Activated CD4-positive, CD25-positive, alpha-beta regulatory T cell treated with anti-CD3 and anti-CD28 coated beads, Interleukin-2, amount 50 U/mL, for 72 hours (primary cell): ENCODE data around the gene DHRSX.
"Not testable (repeated sequence)": the region's sequence is repeated elsewhere in the genome, so short reads cannot be mapped to it uniquely, and the experiment has no call there.

Experiments used
- DNase-seq: peaks from one replicate; pipeline ENCODE4 v3.0.0; 2021

DHRSX gene

DNA sequence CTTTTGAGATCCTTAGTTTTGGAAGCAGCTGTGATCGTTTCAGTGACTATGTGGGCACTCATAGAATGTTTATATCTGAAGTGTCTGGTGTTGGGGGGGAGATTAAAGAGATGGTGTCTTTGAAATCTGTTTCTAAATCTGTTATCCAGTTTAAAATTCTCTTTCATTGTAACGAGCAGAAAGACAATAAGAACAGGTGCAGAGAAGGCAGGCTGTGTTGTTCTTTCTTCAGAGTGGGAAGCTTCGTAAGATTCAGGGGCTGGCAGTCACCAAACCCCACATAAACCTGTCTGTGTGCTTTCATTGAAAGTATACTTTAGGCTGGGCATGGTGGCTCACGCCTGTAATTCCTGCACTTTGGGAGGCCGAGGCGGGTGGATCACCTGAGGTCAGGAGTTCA is 16.3 kb upstream of the DHRSX start:
- DNase-seq: no peak

DNA sequence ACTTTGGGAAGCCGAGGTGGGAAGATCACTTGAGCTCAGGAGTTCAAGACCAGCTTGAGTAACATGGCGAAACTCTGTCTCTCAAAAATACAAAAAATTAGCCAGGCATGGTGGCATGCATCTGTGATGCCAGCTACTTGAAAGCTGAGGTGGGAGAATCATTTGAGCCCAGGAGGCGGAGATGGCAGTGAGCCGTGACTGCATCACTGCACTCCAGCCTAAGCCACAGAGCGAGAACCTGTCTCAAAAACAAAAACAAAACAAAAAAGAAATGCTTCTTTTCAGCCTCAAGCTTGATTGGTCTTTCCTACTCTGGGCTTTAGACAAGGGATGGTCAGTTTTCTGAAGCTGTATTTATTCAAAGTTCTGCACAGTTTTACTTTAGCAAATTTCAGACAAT is 15.8 kb upstream of the DHRSX start:
- no peak for DNase-seq

DNA sequence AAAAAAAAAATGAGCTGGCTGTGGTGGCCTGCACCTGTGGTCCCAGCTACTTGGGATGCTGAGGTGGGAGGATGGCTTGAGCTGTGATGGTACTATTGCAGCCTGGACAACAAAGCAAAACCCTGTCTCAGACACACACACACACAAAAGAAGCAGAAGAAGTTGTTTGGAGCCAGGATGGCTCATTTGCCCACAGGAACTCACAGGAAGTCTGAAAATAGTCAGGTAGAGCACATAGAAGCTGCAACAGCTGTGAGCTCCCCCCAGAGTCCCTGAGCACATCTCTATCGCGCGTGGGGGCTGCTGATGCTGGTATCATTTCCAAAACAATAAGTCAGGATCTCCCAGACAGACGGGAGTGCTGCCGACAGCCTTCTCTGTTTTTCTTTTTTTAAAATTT is 13.4 kb upstream of the DHRSX start:
- DNase-seq: no peak

DNA sequence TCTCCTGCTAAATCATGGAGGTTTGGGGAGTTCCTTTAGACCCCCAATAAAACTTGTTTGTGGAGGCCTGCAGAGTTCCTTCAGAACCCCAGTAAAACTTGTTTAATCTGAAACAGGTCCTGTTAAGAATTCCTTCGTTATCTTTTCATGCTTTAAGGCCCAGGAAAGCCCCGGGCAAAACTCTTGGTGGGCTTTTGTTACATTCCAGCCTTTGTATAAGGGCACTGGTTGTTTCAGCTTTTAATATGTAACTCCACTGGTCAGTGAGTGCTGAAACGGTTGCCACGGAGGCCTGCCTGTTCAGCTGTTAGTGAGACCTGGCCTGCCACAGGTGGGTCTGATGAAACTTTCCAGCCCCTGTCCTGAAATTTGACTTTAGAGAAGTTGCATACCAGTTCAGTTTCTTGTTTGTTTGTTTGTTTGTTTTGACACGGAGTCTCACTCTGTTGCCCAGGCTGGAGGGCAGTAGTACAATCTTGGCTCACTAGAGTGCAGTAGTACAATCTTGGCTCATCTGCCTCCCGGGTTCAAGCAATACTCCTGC is 12.4 kb upstream of the DHRSX start:
- no peak for DNase-seq

DNA sequence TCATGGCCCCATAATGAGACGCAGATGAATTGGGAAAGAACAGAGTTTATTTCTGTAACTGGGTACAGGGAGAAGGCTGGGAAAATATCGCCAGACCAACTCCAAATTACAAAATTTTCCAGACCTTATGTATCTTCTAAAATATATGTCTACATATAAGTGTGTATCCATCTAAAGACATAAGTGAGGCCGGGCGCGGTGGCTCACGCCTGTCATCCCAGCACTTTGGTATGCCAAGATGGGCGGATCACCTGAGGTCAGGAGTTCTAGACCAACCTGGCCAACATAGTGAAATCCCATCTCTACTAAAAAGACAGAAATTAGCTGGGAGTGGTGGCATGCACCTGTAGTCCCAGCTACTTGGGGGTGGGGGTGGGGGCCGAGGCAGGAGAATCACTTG is 11.7 kb upstream of the DHRSX start:
- DNase-seq: no peak

DNA sequence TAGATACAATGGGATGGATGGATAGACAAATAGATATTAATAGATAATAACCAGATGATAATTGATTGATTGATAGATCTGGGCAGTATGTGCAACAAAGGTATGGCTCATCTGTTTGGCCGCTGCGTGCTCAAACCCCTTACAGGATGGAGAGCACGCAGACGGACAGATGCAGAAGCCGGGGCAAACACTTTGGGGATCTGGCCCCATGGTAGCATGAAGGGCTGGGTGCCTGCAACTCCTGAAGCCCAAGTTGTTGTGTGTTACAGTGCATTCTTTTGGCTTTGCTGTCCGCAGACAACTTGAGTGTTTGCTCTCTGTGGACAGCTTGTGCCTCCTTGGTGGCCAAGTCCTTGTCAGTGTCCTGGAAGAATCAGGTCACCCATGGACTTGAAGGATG is 10.6 kb upstream of the DHRSX start:
- no peak for DNase-seq

DNA sequence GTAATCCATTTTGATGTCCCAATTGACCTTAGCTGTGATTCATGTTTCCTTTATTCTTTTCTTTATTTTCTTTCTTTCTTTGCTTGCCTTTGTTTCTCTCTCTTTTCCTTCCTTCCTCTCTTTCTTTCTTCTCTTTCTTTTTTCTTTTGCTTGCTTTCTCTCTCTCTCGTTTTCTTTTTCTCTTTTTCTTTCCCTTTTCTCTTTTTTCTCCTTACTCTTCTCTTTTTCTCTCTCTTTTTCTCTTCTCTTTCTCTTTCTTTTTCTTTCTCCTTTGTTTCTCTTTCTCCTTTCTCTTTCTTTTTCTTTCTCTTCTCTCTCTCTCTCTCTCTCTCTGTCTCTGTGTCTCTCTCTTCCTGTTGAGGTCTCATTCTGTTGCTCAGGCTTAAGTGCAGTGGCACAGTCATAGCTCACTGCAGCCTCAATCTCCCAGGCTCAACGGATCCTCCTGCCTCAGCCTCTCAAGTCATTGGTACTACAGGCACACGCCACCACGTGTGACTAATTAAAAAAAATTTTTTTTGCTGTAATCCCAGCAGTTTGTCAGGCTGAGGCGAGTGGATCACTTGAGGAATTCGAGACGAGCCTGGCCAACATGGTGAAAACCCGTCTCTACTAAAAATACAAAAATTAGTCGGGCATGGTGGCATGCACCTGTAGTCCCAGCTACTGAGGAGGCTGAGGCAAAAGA is 8.0 kb upstream of the DHRSX start:
- no peak for DNase-seq

DNA sequence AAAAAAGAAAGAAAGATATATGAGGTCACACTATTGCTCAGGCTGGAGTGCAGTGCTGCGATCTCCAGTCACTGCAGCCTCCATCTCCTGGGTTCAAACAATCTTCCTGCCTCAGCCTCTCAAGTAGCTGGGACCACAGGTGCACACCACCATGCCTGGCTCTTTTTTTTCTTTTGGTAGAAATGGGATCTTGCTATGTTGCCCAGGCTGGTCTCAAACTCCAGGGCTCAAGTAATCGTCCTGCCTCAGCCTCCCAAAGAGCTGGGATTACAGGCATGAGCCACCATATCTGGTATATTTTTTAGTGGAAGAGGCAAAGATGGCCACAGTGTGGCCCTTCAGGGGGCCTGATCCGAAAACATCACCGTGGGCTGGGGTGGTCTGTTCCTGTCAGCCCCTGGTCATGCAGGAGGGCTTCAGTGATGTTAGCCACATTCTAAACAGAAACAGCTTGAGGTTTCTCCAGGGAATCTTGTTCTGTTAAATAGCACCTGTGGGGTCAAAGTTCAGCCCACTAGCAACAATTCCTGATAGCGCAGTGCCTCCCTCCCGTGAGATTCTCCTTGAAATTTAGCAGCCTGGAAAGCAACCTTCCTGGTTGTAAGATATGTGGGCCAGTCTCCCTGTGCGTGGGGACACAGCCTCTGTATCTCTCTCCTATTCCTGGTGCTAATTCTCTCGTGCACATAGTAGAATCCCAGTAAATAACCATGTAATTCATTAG is 7.3 kb upstream of the DHRSX start:
- no peak for DNase-seq

DNA sequence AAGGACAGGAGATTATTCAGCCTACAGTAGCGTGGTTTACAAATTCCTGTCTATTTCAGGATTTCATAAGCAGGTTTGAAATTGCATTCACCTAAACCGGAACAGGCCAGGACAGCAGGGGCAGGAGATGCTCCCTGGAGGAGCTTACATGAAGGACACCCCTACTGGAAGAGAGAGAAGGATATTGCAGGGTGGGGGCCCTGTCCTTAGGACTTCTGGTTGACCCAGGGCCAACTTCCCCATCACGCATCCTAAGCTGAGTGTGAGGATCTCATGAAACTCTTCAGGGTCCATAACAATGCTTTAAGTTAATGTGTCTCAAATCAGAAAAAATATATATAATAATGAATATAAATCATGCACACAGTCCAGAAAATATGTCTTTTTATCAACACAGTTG is 6.4 kb upstream of the DHRSX start:
- DNase-seq: no peak

DNA sequence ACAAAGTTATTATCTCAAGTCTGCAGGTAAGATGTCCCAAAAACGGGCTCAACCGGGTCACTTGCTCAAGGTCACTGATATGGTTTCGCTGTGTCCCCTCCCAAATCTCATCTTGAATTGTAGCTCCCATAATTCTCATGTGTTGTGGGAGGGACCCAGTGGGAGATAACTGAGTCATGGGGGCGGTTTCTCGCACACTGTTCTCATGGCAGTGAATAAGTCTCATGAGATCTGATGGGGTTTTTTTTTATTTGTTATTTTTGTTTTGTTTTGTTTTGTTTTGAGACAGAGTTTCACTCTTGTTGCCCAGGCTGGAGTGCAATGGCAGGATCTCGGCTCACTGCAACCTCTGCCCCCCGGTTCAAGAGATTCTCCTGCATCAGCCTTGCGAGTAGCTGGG is 4.6 kb upstream of the DHRSX start:
- not testable (repeated sequence) for DNase-seq

DNA sequence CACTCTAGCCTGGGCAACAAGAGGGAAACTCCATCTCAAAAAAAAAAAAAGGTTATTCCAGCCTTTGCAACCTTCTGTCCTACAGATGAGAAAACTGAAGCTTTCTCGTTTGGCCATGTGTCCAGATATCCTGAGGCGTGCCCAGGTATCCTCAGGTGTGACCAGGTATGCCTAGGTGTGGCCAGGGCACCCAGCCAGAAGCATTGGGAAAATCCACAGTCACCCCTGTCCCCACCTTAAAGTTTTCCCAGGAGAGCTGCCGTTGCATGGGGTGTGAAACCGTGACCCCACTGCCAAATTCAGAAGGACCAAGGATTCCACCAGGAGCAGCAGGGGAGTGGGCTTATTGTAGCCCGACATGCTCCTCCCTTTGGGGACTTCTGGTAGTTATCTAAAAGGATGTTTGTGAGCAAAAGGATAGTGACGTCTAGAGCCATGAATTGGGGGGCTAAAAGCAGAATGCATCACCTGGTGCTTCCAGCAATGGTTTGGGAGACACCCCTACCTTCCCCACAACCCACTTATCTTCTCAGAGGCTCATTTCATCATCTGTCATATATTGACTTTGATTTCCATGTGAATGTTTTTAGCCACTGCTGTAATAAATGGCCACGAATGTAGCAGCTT is 4.0 kb upstream of the DHRSX start:
- no peak for DNase-seq

DNA sequence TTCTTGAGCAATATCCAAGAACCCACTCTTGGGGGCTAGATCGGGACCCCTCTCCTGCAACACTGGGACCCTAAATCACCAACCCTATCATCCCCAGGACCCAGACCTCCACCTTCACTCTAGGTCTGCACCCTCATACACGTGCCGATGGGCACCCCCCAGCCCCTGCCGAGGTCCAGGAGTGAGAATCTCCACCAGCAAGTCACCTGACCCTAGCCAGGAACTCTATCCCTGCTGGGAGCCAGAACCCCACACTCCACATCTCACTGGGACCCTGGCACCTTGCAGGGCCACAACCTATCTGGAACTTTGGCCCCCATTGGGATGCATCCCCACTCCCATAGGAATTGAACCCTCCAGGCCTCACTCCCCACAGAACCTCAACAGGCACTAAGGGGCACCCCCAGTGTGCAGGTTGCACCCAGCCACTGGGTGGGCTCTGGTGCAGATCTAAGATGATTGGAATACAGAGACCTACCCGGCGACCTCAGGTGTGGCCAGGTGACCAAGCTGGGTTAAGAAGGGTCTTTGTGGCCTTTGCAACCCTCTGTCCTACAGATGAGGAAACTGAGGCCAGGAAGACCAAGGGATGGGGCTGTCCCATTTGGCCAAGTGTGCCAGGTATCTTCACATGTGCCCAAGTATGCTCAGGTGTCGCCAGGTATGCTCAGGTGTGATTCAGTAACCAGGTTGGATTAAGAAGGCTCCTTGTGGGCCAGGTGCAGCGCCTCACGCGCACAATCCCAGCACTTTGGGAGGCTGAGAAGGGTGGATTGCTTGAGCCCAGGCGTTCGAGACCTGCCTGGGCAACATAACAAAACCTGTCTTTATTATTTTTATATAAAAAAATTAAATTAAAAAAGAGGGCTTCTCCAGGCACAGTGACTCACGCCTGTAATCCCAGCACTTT is 3.1 kb upstream of the DHRSX start:
- no peak for DNase-seq

DNA sequence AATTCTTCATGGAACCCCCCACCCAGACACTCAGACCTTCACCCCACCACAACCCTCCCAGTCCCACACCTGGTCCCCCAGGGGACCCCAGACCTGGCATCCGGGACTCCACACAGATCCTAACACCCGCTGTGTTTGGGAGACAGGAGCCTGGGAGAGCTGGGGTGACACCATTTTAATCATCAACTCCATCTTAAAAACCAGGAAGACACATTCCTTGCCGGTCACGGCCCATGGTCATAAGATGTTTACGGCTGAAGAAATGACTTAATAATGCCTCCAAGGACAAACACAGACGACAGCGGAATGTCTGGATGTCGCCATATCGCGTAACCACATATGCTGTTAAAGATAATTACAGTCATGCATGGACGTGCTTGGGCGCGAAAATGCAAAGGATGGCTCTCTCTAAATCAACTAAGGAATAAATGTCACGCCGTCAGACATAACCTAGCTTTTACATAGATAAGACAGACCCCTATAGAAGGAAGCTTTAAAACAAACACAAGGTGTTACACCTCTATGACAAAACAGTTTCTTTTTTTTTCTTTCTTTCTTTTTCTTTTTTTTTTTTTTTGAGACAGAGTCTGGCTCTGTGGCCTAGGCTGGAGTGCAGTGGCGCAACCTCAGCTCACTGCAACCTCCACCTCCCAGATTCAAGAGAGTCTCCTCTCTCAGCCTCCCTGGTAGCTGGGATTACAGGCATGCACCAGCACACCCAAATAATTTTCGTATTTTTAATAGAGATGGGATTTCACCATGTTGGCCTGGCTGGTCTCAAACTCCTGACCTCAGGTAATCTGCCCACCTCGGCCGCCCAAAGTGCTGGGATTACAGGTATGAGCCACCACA is 2.1 kb upstream of the DHRSX start:
- DNase-seq: no peak

DNA sequence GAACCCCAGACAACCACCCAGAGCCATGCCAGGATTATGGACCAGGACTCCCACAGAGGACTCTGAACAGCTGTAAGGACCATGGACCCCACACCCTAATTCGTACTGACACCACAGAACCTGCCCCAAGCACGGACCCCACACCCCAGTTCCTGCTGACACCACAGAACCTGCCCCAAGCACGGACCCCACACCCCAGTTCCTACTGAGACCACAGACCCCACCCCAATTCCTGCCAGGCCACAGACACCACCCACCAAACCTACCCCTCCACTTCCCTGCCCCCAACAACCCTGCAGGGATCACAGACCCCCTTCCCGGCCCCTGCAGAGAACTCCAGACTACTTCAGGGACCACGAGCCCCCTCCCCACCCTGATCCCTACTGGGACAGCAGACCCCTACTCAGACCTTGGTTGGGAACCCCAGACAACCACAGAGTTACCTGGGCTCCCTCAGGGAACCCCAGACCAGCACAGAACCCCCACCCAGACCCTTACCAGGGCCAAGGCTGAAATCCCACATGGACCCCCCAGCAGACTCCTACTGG is 1.4 kb upstream of the DHRSX start:
- DNase-seq: no peak

DNA sequence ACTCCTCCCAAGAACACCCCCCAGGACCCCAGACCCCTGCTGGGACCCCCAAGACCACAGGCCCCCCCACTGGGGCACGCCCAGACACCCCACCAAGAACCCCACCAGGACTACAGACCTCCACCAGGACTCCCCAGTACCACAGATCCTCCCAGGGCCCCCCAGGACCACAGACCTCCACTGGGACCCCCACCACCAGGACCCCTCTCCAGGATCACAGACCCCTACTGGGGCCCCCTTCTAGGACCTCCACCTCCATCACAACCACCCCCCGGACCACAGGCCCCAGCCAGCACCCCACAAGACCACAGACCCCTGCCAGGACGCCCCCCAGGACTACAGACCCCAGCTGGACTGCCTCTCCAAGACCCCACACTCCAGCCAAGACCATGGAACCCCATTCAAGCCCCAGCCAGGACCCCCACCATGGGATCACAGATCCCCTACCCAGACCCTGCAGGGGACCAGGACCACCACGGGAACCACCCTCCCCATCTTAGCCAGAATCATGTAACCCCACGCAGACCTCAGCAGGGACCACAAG is 855 bp upstream of the DHRSX start:
- DNase-seq: no peak

DNA sequence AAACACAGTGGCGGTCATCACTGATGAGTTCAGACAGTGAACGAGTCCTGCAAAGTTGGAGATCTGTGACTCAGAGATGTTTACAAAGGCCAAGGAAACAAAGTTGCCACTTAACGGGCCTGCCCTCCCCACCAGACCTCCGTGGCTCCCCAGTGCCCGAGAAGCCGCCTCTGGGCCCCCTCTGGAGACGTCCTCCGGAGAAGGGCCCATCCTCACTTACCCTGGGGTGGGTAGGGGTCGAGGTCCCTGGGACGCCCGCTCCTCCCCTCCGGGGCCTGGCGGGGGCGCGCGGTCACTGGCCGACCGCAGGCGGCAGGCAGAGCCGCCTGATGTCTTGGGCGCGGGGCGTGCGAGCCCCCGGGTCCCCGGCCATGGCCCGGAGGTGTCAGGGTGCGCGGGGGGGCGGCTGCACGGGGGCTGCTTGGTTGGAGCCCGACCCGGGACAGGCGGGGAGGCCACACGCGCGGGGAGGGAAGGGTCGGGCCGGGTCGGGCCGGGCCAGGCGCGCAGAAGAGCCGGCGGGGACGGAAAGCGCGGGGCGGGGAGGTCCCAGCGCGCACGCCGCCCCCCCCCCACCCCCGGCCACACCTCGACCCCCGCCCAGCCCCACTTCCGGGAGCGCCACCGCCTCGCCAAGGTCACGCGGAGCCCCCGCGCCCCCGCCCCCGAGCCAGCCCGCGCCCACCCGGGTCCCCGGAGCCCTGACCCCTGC is 529 bp downstream of the DHRSX start:
- DNase-seq: peak; percentile 55

DNA sequence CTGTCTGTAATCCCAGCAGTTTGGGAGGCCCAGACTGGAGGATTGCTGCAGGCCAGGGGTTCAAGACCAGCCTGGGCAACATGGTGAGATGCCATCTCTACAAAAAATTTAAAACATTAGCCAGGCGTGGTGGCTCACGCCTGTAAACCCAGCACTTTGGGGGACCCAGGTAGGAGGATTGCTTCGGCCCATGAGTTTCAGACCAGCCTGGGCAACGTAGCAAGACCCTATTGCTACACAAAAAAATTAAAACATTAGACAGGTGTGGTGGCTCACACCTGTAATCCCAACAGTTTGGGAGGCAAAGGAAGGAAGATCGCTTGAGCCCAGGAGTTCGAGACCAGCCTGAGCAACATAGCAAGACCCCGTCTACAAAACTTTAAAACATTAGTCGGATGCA is 1.3 kb downstream of the DHRSX start:
- DNase-seq: no peak

DNA sequence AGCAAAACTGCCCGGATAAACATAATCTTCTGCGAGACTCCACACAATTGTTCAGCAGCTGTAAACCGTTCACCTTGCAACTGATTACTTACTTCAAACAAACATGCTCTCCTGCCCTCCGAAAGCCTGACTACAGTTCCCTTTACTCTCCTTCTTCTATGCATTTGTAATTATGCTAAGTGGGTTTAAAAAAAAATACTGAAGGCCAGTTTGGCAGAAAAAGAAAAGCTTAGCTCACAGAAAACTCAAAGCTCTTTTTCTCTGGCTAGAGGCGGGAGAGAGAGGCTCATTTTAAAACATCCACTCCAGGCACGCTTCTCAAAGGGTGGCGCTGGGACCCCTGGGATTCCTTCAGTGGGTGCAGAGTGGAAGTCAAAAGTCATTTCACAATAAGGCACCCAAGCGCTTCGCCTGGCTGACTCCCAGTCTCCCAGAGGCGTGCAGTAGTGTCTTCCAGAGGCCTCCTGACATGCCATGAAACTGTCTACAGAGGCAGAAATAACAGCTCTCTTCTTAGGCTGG is 1.9 kb downstream of the DHRSX start:
- DNase-seq: no peak

DNA sequence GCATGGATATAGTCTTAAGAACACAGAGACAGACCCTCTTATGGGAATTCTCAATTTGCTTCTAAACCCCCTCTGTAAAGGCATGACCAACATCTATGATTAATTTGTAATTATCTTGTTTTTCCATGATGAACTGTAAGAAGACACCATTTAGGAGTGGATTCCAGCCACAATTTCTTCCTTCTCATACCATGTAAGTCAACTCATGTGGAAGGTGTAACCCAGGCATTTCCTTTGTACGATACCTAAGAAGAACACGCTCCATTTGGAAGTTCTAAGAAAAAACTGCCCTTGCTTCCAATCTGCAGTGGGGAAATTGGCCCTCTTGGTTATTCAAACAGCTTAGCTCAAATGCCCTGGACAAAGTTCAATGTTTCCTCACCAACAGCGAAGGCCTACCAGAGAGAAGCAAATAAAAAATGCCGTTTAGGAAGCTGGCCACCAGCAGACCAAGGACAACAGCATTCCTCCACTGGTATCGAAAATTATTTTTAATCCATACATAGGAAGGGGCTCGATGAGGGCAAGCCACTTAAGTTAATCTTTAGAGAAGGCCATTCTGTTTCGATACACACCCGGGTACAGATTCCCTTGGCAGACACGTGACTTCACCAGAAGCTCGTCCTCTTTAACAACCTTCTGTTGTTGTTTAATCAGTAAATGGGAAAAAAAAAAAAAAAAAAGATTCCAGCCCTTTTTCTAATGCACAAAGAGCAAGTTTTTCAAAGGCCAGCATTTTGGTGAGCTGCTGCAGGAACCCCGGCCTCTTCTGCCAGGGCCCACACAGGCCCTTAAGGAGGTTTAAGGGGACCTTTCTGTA is 2.6 kb downstream of the DHRSX start:
- no peak for DNase-seq

DNA sequence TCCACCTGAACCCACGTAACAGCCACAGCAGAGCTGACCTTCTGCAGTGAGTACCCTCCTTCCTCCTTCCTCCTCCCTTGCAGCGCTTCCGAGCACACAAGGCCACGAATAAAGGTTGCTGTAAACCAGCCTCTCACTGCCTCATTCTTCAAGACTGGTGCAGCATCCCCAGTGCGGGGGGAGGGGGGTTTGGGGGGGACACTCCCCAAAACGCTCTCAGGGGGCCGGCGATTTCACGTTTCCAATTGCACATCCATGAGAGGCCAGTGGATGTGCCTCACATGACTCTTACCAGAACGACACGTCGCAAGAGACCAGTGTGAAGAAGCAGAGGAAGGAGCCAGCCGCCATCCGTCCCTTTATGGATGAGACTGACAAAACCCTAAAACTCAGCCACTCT is 5.2 kb downstream of the DHRSX start:
- DNase-seq: no peak
